Heart right ventricle (tissue), 16 donors: ENCODE results near the gene CREBBP. TPM values are rescaled to one million over a fixed set of nuclear protein-coding genes. Genes with fewer than 3 reads are reported as not detected.

ENCODE experiments used
- ATAC-seq, 8 donors: fragments of 200-7000 bp; cut with Tn5 transposase; one replicate each; pipeline ENCODE4 v1.9.1; 2020; ENCODE audit warnings: mild to moderate bottlenecking in 8 of 8, moderate library complexity in 8 of 8, moderate number of reproducible peaks in 1 of 8
- DNase-seq, 2 donors: peaks; one replicate each; pipeline ENCODE4 v3.0.0-alpha.2; 2020
- H3K27ac ChIP-seq, 10 donors: fragments of 200-600 bp; sonication (generic) in 2 of 10; one replicate each; pipeline versions ENCODE4 v1.5.0 to v1.8.0; 2020 to 2022; ENCODE audit warnings: mild to moderate bottlenecking in 3 of 10
- H3K27me3 ChIP-seq, 7 donors: fragments of 200-600 bp; one replicate each; pipeline ENCODE4 v1.8.0; 2021 to 2022; ENCODE audit warnings: mild to moderate bottlenecking in 2 of 7
- H3K36me3 ChIP-seq, 9 donors: fragments of 200-600 bp; sonication (generic) in 1 of 9; one replicate each; pipeline versions ENCODE4 v1.5.0 to v1.8.0; 2020 to 2022; ENCODE audit warnings: mild to moderate bottlenecking in 2 of 9
- H3K4me1 ChIP-seq, 9 donors: fragments of 200-600 bp; sonication (generic) in 1 of 9; one replicate each; pipeline versions ENCODE4 v1.5.0 to v1.8.0; 2020 to 2022; ENCODE audit warnings: mild to moderate bottlenecking in 4 of 9
- H3K4me3 ChIP-seq, 10 donors: fragments of 200-600 bp; sonication (generic) in 2 of 10; one replicate each; pipeline versions ENCODE4 v1.5.0 to v1.8.0; 2020 to 2022; ENCODE audit warnings: mild to moderate bottlenecking in 7 of 10, moderate library complexity in 2 of 10
- H3K9me3 ChIP-seq, 11 donors: fragments of 200-600 bp in 10 of 11; sonication (generic) in 2 of 11; one replicate each; pipeline versions ENCODE4 v1.5.0 to v1.8.0; 2013 to 2022; ENCODE audit warnings: mild to moderate bottlenecking in 2 of 11, control low read depth in 1 of 11, moderate library complexity in 1 of 11
- WGBS, 2 donors: extraction: QIAGEN DNeasy Blood & Tissue Kit; methylation state at CpG; one replicate each; pipeline ENCODE4 v1.1.7; 2013; ENCODE audit warnings: inconsistent platforms in 1 of 2; 5-methylcytosine and 5-hydroxymethylcytosine counted together
- intact Hi-C, 10 donors: fragments of 100-400 bp; cut with DNase I; formaldehyde crosslinking; loops; one replicate each; pipeline versions ENCODE4 v1.11.1 to v1.14.2; 2022
- polyA plus RNA-seq, 2 donors: library from polyadenylated mRNA; stranded (reverse); fragments of 200-250 nt; gene quantifications; one replicate each; pipeline ENCODE4 v1.2.3, GENCODE V29; 2013
- total RNA-seq, 10 donors: library from RNA; stranded (reverse); fragmentation: NEBNext Ultra II Directional in 3 of 10; extraction: Animal tissue kit (Norgen Biotek cat#: 25700) in 3 of 10; gene quantifications; one replicate each; pipeline versions ENCODE4 v1.2.1 to v1.2.4, GENCODE V29; 2021 to 2023
- TF ChIP-seq, protein P1 (sequence below), 9 donors: fragments of 200-600 bp; sonication (generic) in 2 of 9; IDR thresholded peaks; one replicate each; pipeline versions ENCODE4 v1.5.0 to v1.8.0; 2021 to 2022; ENCODE audit warnings: antibody characterized with exemption in 9 of 9, mild to moderate bottlenecking in 5 of 9, moderate library complexity in 1 of 9
- donor health status: Arrhythmogenic right ventricular cardiomyopathy.
- donor health status: ischemic (EF 13 %, LVEDD 7.1; RV severe dilation, severe dysfunction).
- donor health status: healthy with polysubstance abuse.
- donor health status: DM: no; HTN: yes; CAD: no.
- donor health status: DM: no; HTN: no; CAD: no.
- donor health status: ischemic (EF 25% LVEDD 6.9; RV normal size, moderate dysfunction).
- donor health status: ischemic (EF 25% LVEDD 5.7; RV mildly dilated, moderate dysfunction).
- donor health status: healthy.
- donor health status: DM: yes; HTN: yes; CAD: no.
- donor health status: Ischemic cardiomyopathy.
- donor health status: ischemic (EF 35%, LVEDD 5.7; RV mildly dilated, moderate dysfunction).
- donor health status: nonischemic (EF 11% LVEDD 7.7; RV severe dilation, severe dysfunction).
- donor health status: DM: yes; HTN: yes; CAD: no.
- donor health status: PGD.
- donor health status: ischemic (EF 29% LVEDD 5.4; RV normal size, mild dysfunction).
- donor health status: nonischemic (EF 23%, LVEDD 6.1; RV moderate dilation, normal function).

Gene CREBBP
- total and polyA plus RNA-seq, 12 donors: 6.3 to 51.5 (median 41.0) TPM

DNA sequence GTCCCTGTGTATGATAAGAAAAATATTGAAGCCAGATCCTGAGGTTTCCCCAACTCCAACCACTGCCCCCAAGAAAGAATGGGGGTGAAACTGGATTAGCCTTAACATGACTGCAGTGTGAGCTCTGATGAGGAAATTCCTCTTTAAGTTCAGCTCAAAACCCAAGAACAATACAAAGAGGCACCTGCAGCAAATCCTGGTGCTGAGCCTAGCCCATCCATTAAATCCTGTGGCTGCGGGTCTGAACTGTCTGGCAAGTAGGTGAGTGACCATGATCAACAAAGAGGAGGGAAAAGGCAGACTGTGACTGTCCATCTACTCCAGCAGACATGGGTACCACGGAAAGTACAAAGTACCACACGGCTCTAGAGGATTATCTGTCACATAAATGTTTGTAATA is 64.2 kb downstream of the CREBBP start:
- Histone ChIP-seq H3K27ac (no peak overlapping the region), H3K4me1 (peaks cover 16 to 96% (median 82%) of the 10 kb centered on the region in 9 donors), H3K36me3 (no peaks in the 10 kb centered on the region), H3K4me3 (no peak overlapping the region), H3K27me3 (no peaks in the 10 kb centered on the region), H3K9me3 (no peaks in the 10 kb centered on the region)
- no peak for ATAC-seq
- WGBS, 2 donors: 68 to 74% methylated on average over 3 of the region's 3 CpGs
- no peak for DNase-seq
- intact Hi-C loops: loop anchor here in 1 of 10 donors (10.0 kb wide), 1 partner anchor 48 kb away; no protein-coding TSS in a partner anchor
- TF ChIP-seq, protein P1, sequence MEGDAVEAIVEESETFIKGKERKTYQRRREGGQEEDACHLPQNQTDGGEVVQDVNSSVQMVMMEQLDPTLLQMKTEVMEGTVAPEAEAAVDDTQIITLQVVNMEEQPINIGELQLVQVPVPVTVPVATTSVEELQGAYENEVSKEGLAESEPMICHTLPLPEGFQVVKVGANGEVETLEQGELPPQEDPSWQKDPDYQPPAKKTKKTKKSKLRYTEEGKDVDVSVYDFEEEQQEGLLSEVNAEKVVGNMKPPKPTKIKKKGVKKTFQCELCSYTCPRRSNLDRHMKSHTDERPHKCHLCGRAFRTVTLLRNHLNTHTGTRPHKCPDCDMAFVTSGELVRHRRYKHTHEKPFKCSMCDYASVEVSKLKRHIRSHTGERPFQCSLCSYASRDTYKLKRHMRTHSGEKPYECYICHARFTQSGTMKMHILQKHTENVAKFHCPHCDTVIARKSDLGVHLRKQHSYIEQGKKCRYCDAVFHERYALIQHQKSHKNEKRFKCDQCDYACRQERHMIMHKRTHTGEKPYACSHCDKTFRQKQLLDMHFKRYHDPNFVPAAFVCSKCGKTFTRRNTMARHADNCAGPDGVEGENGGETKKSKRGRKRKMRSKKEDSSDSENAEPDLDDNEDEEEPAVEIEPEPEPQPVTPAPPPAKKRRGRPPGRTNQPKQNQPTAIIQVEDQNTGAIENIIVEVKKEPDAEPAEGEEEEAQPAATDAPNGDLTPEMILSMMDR (IDR thresholded peaks at IDR 0.05): no peak

DNA sequence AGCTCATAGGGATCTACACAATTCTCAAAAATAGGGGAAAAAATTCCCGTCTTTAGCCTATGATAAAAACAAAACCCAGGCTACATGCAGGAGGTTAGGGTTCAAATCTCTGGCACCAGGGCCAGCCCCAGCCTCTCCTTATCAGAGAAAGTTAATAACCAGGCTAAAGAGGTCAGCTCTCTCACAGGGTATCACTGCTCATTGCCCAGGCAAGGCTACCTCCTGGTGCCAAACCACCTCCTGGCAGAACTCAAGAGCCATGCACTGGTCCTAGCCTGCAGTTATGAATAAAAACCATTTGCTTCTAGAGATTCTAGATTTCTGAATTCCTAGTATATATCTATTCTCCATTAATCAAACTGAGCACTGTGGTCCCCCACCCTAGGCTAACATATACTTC is 65.8 kb downstream of the CREBBP start:
- Histone ChIP-seq H3K27ac (no peak overlapping the region), H3K4me1 (peaks cover 11 to 89% (median 75%) of the 10 kb centered on the region in 9 donors), H3K36me3 (peaks cover 0 to 14% (median 0%) of the 10 kb centered on the region in 9 donors), H3K27me3 (no peaks in the 10 kb centered on the region), H3K4me3 (no peak overlapping the region), H3K9me3 (no peaks in the 10 kb centered on the region)
- intact Hi-C loops: loop anchor here in 1 of 10 donors (10.0 kb wide), 1 partner anchor 50 kb away; no protein-coding TSS in a partner anchor
- WGBS, 2 donors: 78 to 86% methylated on average over 1 of the region's 1 CpG
- TF ChIP-seq, protein P1 (IDR thresholded peaks at IDR 0.05): no peak
- DNase-seq (no peak), ATAC-seq (peak in 5 of 8 donors; percentile 39 to 76 (median 63))

DNA sequence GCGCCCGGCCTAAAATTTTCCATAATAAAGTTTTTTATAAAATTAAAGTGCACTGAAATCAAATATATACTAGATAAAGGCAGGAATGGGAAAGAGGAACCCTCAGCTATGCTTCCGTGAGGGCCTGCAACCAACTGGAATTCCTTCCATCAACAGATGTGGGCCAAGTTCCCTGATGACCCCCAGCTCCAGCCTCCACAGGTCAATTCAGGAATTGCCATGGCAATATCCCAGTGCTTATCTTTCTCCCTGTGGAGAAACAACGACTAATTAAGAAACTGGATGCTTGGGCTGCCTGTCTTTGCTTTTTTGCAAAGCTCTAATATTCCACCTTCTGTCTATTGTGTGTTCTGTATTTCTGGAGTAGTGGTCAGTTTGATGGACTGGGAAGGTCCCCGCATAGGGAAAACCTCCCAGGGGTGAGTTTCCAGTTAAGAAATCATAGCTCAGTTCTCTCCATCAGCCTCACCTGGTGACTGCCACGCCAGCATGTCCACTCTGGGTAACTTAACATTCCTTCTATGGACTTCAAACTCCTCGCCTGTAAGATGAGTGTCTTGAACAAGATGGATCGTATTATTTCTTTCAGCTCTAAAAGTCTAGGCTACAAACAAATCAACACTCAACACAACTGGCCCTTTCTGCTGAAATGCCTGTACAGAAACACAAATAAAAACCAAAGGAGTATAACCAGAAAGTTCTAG is 67.9 kb downstream of the CREBBP start:
- intact Hi-C loops: loop anchor here in 1 of 10 donors (10.0 kb wide), 1 partner anchor 52 kb away; no protein-coding TSS in a partner anchor
- ATAC-seq (no peak), DNase-seq (no peak)
- WGBS, 2 donors: 77 to 78% methylated on average over 8 of the region's 8 CpGs
- Histone ChIP-seq H3K4me1 (peaks cover 0 to 85% (median 65%) of the 10 kb centered on the region in 9 donors), H3K36me3 (peaks cover 0 to 34% (median 0%) of the 10 kb centered on the region in 9 donors), H3K27ac (no peak overlapping the region), H3K9me3 (no peaks in the 10 kb centered on the region), H3K27me3 (no peaks in the 10 kb centered on the region), H3K4me3 (no peak overlapping the region)
- TF ChIP-seq, protein P1 (IDR thresholded peaks at IDR 0.05): no peak

DNA sequence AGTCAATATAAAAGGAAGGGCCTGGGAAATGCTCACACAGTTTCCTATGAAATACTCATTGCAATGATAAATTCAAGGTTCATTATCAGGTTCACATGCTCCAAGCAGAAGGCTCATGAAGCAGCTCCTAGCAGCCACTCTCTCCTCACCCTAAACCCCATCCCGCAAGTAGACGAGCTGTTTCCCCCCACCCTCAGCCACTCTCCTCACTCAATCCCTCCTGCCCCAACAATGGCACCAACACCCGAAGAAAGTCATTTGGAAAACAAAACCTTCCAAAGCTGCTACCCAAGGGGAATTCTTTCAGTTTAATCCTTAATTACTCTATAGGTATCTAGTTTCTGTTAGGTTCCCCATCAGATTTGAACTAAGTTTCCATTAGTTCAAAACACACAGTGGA is 69.7 kb downstream of the CREBBP start:
- Histone ChIP-seq H3K4me1 (peaks cover 0 to 84% (median 59%) of the 10 kb centered on the region in 9 donors), H3K36me3 (peaks cover 0 to 46% (median 0%) of the 10 kb centered on the region in 9 donors), H3K27ac (no peak overlapping the region), H3K9me3 (no peaks in the 10 kb centered on the region), H3K27me3 (no peaks in the 10 kb centered on the region), H3K4me3 (no peak overlapping the region)
- 95 to 98% methylated on average over 3 of the region's 3 CpGs for WGBS, 2 donors
- ATAC-seq (no peak), DNase-seq (no peak)
- intact Hi-C loops: loop anchor here in 1 of 10 donors (10.0 kb wide), 1 partner anchor 54 kb away; no protein-coding TSS in a partner anchor
- TF ChIP-seq, protein P1 (IDR thresholded peaks at IDR 0.05): no peak
